HG03575 (cell line): ENCODE results near the gene PIK3C2G.

Experiments used
- ATAC-seq: cut with Tn5 transposase; IDR thresholded peaks from one replicate; pipeline ENCODE4 v1.9.1; 2021; ENCODE audit not compliant: unreplicated experiment, insufficient number of reproducible peaks, low FRiP score; ENCODE audit errors: extremely low read depth

Gene PIK3C2G

GRCh38 chr12:18270958-18271460, 9.7 kb downstream of the PIK3C2G start:
- no peak for ATAC-seq

GRCh38 chr12:18275981-18276380, 14.7 kb downstream of the PIK3C2G start:
- no peak for ATAC-seq

GRCh38 chr12:18277196-18277595, 15.9 kb downstream of the PIK3C2G start:
- no peak for ATAC-seq

- no peak for ATAC-seq
Observed at GRCh38 chr12:18280728-18281127, 19.4 kb downstream of the PIK3C2G start.

- no peak for ATAC-seq
Observed at GRCh38 chr12:18281941-18282340, 20.6 kb downstream of the PIK3C2G start.

GRCh38 chr12:18283831-18284230, 22.5 kb downstream of the PIK3C2G start:
- no peak for ATAC-seq

- no peak for ATAC-seq
Observed at GRCh38 chr12:18284386-18284785, 23.1 kb downstream of the PIK3C2G start.

- no peak for ATAC-seq
Observed at GRCh38 chr12:18285161-18285560, 23.8 kb downstream of the PIK3C2G start.

- no peak for ATAC-seq
Observed at GRCh38 chr12:18290386-18290785, 29.1 kb downstream of the PIK3C2G start.

GRCh38 chr12:18294889-18295288, 33.6 kb downstream of the PIK3C2G start:
- ATAC-seq = no peak

- ATAC-seq = no peak
Observed at GRCh38 chr12:18296201-18296908, 35.0 kb downstream of the PIK3C2G start.

GRCh38 chr12:18296909-18297280, 35.6 kb downstream of the PIK3C2G start:
- no peak for ATAC-seq

GRCh38 chr12:18297902-18298301, 36.6 kb downstream of the PIK3C2G start:
- ATAC-seq = no peak

GRCh38 chr12:18302809-18303430, 41.6 kb downstream of the PIK3C2G start:
- no peak for ATAC-seq

GRCh38 chr12:18304609-18305008, 43.3 kb downstream of the PIK3C2G start:
- no peak for ATAC-seq

- ATAC-seq = no peak
Observed at GRCh38 chr12:18306311-18306710, 45.0 kb downstream of the PIK3C2G start.

- no peak for ATAC-seq
Observed at GRCh38 chr12:18313306-18313705, 52.0 kb downstream of the PIK3C2G start.

GRCh38 chr12:18320036-18320617, 58.8 kb downstream of the PIK3C2G start:
- ATAC-seq = no peak

GRCh38 chr12:18320976-18321375, 59.7 kb downstream of the PIK3C2G start:
- ATAC-seq = no peak

GRCh38 chr12:18323159-18323558, 61.8 kb downstream of the PIK3C2G start:
- no peak for ATAC-seq
